Panc1 (cell line): Measurements from ENCODE around the gene CAPN7.

Experiments used
- POLR2AphosphoS5 ChIP-seq: IDR thresholded peaks from 2 replicates; pipeline ENCODE4 v1.6.1; 2012; ENCODE audit warnings: mild to moderate bottlenecking, low read depth, low read length, moderate library complexity
- SIN3A ChIP-seq: IDR thresholded peaks from 2 replicates; pipeline ENCODE4 v1.6.1; 2012; ENCODE audit warnings: low read depth, mild to moderate bottlenecking, low read length, moderate library complexity, borderline replicate concordance; ENCODE audit not compliant: insufficient read depth
- TF ChIP-seq, protein P1 (sequence below): fragments of 450-650 bp; IDR thresholded peaks from 2 replicates; pipeline ENCODE4 v1.5.1; 2017; ENCODE audit warnings: mild to moderate bottlenecking
- TF ChIP-seq, protein P2 (sequence below), 2 experiments: IDR thresholded peaks; 2 replicates each; pipeline ENCODE4 v1.6.1; 2011 to 2012; ENCODE audit warnings: low read depth in 2 of 2, control low read depth in 1 of 2, low read length in 1 of 2, mild to moderate bottlenecking in 1 of 2, moderate library complexity in 1 of 2; ENCODE audit not compliant: insufficient read depth in 1 of 2

GRCh38 chr3:15272426-15273196 is 66.6 kb downstream of the CAPN7 start:
- TF ChIP-seq, protein P1, sequence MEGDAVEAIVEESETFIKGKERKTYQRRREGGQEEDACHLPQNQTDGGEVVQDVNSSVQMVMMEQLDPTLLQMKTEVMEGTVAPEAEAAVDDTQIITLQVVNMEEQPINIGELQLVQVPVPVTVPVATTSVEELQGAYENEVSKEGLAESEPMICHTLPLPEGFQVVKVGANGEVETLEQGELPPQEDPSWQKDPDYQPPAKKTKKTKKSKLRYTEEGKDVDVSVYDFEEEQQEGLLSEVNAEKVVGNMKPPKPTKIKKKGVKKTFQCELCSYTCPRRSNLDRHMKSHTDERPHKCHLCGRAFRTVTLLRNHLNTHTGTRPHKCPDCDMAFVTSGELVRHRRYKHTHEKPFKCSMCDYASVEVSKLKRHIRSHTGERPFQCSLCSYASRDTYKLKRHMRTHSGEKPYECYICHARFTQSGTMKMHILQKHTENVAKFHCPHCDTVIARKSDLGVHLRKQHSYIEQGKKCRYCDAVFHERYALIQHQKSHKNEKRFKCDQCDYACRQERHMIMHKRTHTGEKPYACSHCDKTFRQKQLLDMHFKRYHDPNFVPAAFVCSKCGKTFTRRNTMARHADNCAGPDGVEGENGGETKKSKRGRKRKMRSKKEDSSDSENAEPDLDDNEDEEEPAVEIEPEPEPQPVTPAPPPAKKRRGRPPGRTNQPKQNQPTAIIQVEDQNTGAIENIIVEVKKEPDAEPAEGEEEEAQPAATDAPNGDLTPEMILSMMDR, result no peak
- no peak for TF ChIP-seq SIN3A
- TF ChIP-seq POLR2AphosphoS5, result no peak
- TF ChIP-seq, protein P2, sequence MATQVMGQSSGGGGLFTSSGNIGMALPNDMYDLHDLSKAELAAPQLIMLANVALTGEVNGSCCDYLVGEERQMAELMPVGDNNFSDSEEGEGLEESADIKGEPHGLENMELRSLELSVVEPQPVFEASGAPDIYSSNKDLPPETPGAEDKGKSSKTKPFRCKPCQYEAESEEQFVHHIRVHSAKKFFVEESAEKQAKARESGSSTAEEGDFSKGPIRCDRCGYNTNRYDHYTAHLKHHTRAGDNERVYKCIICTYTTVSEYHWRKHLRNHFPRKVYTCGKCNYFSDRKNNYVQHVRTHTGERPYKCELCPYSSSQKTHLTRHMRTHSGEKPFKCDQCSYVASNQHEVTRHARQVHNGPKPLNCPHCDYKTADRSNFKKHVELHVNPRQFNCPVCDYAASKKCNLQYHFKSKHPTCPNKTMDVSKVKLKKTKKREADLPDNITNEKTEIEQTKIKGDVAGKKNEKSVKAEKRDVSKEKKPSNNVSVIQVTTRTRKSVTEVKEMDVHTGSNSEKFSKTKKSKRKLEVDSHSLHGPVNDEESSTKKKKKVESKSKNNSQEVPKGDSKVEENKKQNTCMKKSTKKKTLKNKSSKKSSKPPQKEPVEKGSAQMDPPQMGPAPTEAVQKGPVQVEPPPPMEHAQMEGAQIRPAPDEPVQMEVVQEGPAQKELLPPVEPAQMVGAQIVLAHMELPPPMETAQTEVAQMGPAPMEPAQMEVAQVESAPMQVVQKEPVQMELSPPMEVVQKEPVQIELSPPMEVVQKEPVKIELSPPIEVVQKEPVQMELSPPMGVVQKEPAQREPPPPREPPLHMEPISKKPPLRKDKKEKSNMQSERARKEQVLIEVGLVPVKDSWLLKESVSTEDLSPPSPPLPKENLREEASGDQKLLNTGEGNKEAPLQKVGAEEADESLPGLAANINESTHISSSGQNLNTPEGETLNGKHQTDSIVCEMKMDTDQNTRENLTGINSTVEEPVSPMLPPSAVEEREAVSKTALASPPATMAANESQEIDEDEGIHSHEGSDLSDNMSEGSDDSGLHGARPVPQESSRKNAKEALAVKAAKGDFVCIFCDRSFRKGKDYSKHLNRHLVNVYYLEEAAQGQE (IDR thresholded peaks at IDR 0.05; ENCODE audit: insufficient read depth in 1 of 2, low read depth in 2 of 2, low read length in 1 of 2), result no peak
